ENCODE data around the gene IFNL3. TPM values are rescaled to one million over a fixed set of nuclear protein-coding genes. Genes with fewer than 3 reads are reported as not detected.
"Not testable (repeated sequence)": the region's sequence is repeated elsewhere in the genome, so short reads cannot be mapped to it uniquely, and the experiment has no call there.

IFNL3 gene
- total RNA-seq, 1 donor from 2014 or later = not detected

GRCh38 chr19:39217094-39217493 is 27.7 kb downstream of the IFNL3 start:
- Mint-ChIP-seq H3K27ac (ENCODE audit: unreplicated experiment) (no peak overlapping the region), H3K9me3 (no peaks in the 10 kb centered on the region), H3K4me3 (no peak overlapping the region), H3K36me3 (ENCODE audit: low read depth) (no peaks in the 10 kb centered on the region), H3K27me3 (ENCODE audit: low read depth) (peaks cover 43% of the 10 kb centered on the region), H3K4me1 (no peaks in the 10 kb centered on the region)
- no peak for TF ChIP-seq CTCF (conservative IDR thresholded peaks at IDR 0.05)
- no peak for DNase-seq (ENCODE audit: low read depth, low spot score)

GRCh38 chr19:39215323-39215722 is 29.5 kb downstream of the IFNL3 start:
- H3K27me3 Mint-ChIP-seq (ENCODE audit: low read depth) = peaks cover 29% of the 10 kb centered on the region
- not testable (repeated sequence) for DNase-seq (ENCODE audit: low read depth, low spot score); H3K4me3 Mint-ChIP-seq; H3K4me1 Mint-ChIP-seq; H3K27ac Mint-ChIP-seq (ENCODE audit: unreplicated experiment); H3K36me3 Mint-ChIP-seq (ENCODE audit: low read depth); H3K9me3 Mint-ChIP-seq

GRCh38 chr19:39212375-39212742 is 32.4 kb downstream of the IFNL3 start:
- Mint-ChIP-seq H3K4me3 (no peak overlapping the region), H3K4me1 (no peaks in the 10 kb centered on the region), H3K36me3 (ENCODE audit: low read depth) (no peaks in the 10 kb centered on the region), H3K9me3 (no peaks in the 10 kb centered on the region), H3K27ac (ENCODE audit: unreplicated experiment) (no peak overlapping the region), H3K27me3 (ENCODE audit: low read depth) (peaks cover 24% of the 10 kb centered on the region)
- peak; percentile 47 for TF ChIP-seq CTCF (conservative IDR thresholded peaks at IDR 0.05)
- peak; percentile 18 for DNase-seq (ENCODE audit: low read depth, low spot score)

- Mint-ChIP-seq H3K36me3 (ENCODE audit: low read depth) (no peaks in the 10 kb centered on the region), H3K4me3 (no peak overlapping the region), H3K27ac (ENCODE audit: unreplicated experiment) (no peak overlapping the region)
These were observed 33.0 kb downstream of the IFNL3 start for GRCh38 chr19:39211731-39212374.

GRCh38 chr19:39209196-39209595 is 35.6 kb downstream of the IFNL3 start:
- Mint-ChIP-seq H3K36me3 (ENCODE audit: low read depth) (no peaks in the 10 kb centered on the region), H3K9me3 (no peaks in the 10 kb centered on the region), H3K27ac (ENCODE audit: unreplicated experiment) (no peak overlapping the region), H3K4me3 (no peak overlapping the region), H3K4me1 (no peaks in the 10 kb centered on the region), H3K27me3 (ENCODE audit: low read depth) (peaks cover 10% of the 10 kb centered on the region)
- DNase-seq (ENCODE audit: low read depth, low spot score) = no peak
- no peak for TF ChIP-seq CTCF (conservative IDR thresholded peaks at IDR 0.05)

More at GRCh38 chr19:39211731-39212374, 33.0 kb downstream of the IFNL3 start:
- Mint-ChIP-seq H3K4me1 (no peaks in the 10 kb centered on the region), H3K9me3 (no peaks in the 10 kb centered on the region), H3K27me3 (ENCODE audit: low read depth) (peaks cover 19% of the 10 kb centered on the region)
- TF ChIP-seq CTCF (conservative IDR thresholded peaks at IDR 0.05) = no peak
- no peak for DNase-seq (ENCODE audit: low read depth, low spot score)

GRCh38 chr19:39208175-39208795 is 36.5 kb downstream of the IFNL3 start:
- DNase-seq (ENCODE audit: low read depth, low spot score) = no peak
- Mint-ChIP-seq H3K36me3 (ENCODE audit: low read depth) (no peaks in the 10 kb centered on the region), H3K27ac (ENCODE audit: unreplicated experiment) (peak overlapping the region; percentile 29), H3K4me1 (no peaks in the 10 kb centered on the region), H3K27me3 (ENCODE audit: low read depth) (peaks cover 11% of the 10 kb centered on the region), H3K4me3 (no peak overlapping the region), H3K9me3 (no peaks in the 10 kb centered on the region)
- TF ChIP-seq CTCF (conservative IDR thresholded peaks at IDR 0.05) = no peak

All from neural crest cell (in vitro differentiated cells).